T-helper 2 cell treated with Interferon-gamma antibody and Interleukin-4, amounts not matched to agents 5 μg/mL and 100 μg/mL, for 36 hours (primary cell): ENCODE measurements around the gene PGM1.
"Not testable (repeated sequence)": the region's sequence is repeated elsewhere in the genome, so short reads cannot be mapped to it uniquely, and the experiment has no call there.

Experiments used
- DNase-seq: peaks from one replicate; pipeline ENCODE4 v3.0.0; 2021; ENCODE audit warnings: low spot score
- H3K27ac Mint-ChIP-seq: one replicate; pipeline ENCODE4 v1.8.0; 2021; ENCODE audit warnings: mild to moderate bottlenecking, mixed read lengths
- H3K27me3 Mint-ChIP-seq: one replicate; pipeline ENCODE4 v1.8.0; 2021; ENCODE audit warnings: low read depth, mixed read lengths
- H3K36me3 Mint-ChIP-seq: one replicate; pipeline ENCODE4 v1.8.0; 2021; ENCODE audit warnings: low read depth, mixed read lengths
- H3K4me1 Mint-ChIP-seq: one replicate; pipeline ENCODE4 v1.8.0; 2021; ENCODE audit warnings: low read depth, mixed read lengths
- H3K4me3 Mint-ChIP-seq: one replicate; pipeline ENCODE4 v1.8.0; 2022; ENCODE audit warnings: mild to moderate bottlenecking, moderate library complexity, mixed read lengths
- H3K9me3 Mint-ChIP-seq: one replicate; pipeline ENCODE4 v1.8.0; 2021; ENCODE audit warnings: mixed read lengths

The PGM1 gene

GRCh38 chr1:63586326-63586725, 6.9 kb upstream of the PGM1 start:
- DNase-seq, H3K27ac Mint-ChIP-seq, H3K27me3 Mint-ChIP-seq, H3K4me3 Mint-ChIP-seq: not testable (repeated sequence)
- H3K4me1 Mint-ChIP-seq = peaks cover 11% of the 10 kb centered on the region
- H3K9me3 Mint-ChIP-seq = peaks cover 16% of the 10 kb centered on the region
- H3K36me3 Mint-ChIP-seq = peaks cover 44% of the 10 kb centered on the region

GRCh38 chr1:63590166-63590560, 3.0 kb upstream of the PGM1 start:
- Mint-ChIP-seq H3K9me3 (no peaks in the 10 kb centered on the region), H3K27ac (no peak overlapping the region), H3K36me3 (peaks cover 24% of the 10 kb centered on the region), H3K4me3 (no peak overlapping the region), H3K4me1 (peaks cover 24% of the 10 kb centered on the region), H3K27me3 (no peaks in the 10 kb centered on the region)
- no peak for DNase-seq

GRCh38 chr1:63592536-63593302, 492 bp upstream of the PGM1 start:
- H3K36me3 Mint-ChIP-seq = peaks cover 22% of the 10 kb centered on the region
- peak overlapping the region; percentile 99 for H3K27ac Mint-ChIP-seq
- DNase-seq = no peak
- peaks cover 36% of the 10 kb centered on the region for H3K4me1 Mint-ChIP-seq
- H3K4me3 Mint-ChIP-seq = peak overlapping the region; percentile 98
- H3K27me3 Mint-ChIP-seq = no peaks in the 10 kb centered on the region
- H3K9me3 Mint-ChIP-seq = no peaks in the 10 kb centered on the region

GRCh38 chr1:63593886-63594605, 835 bp downstream of the PGM1 start:
- no peaks in the 10 kb centered on the region for H3K27me3 Mint-ChIP-seq
- peak overlapping the region; percentile 98 for H3K4me3 Mint-ChIP-seq
- H3K4me1 Mint-ChIP-seq = peaks cover 30% of the 10 kb centered on the region
- no peaks in the 10 kb centered on the region for H3K9me3 Mint-ChIP-seq
- peak; percentile 78 for DNase-seq
- H3K36me3 Mint-ChIP-seq = peaks cover 19% of the 10 kb centered on the region
- H3K27ac Mint-ChIP-seq = peak overlapping the region; percentile 99

- Mint-ChIP-seq H3K4me1 (peaks cover 32% of the 10 kb centered on the region), H3K36me3 (peaks cover 19% of the 10 kb centered on the region), H3K9me3 (no peaks in the 10 kb centered on the region), H3K4me3 (peak overlapping the region; percentile 27), H3K27ac (no peak overlapping the region), H3K27me3 (no peaks in the 10 kb centered on the region)
- DNase-seq = no peak
These were observed 2.2 kb downstream of the PGM1 start for GRCh38 chr1:63595435-63595834.

- no peak for DNase-seq
- no peak overlapping the region for H3K27ac Mint-ChIP-seq
- peaks cover 14% of the 10 kb centered on the region for H3K36me3 Mint-ChIP-seq
These were observed 6.6 kb downstream of the PGM1 start for GRCh38 chr1:63599799-63600198.

GRCh38 chr1:63600248-63600647, 7.0 kb downstream of the PGM1 start:
- H3K4me3 Mint-ChIP-seq = no peak overlapping the region
- H3K27me3 Mint-ChIP-seq = no peaks in the 10 kb centered on the region
- peaks cover 14% of the 10 kb centered on the region for H3K36me3 Mint-ChIP-seq
- no peaks in the 10 kb centered on the region for H3K9me3 Mint-ChIP-seq
- H3K27ac Mint-ChIP-seq = no peak overlapping the region
- DNase-seq = no peak
- H3K4me1 Mint-ChIP-seq = peaks cover 17% of the 10 kb centered on the region

More at GRCh38 chr1:63599799-63600198, 6.6 kb downstream of the PGM1 start:
- no peak overlapping the region for H3K4me3 Mint-ChIP-seq
- no peaks in the 10 kb centered on the region for H3K27me3 Mint-ChIP-seq
- H3K9me3 Mint-ChIP-seq = no peaks in the 10 kb centered on the region
- H3K4me1 Mint-ChIP-seq = peaks cover 17% of the 10 kb centered on the region

GRCh38 chr1:63601061-63601460, 7.8 kb downstream of the PGM1 start:
- Mint-ChIP-seq H3K36me3 (peaks cover 11% of the 10 kb centered on the region), H3K9me3 (no peaks in the 10 kb centered on the region), H3K4me3 (no peak overlapping the region), H3K27me3 (no peaks in the 10 kb centered on the region), H3K27ac (no peak overlapping the region), H3K4me1 (peaks cover 11% of the 10 kb centered on the region)
- DNase-seq = no peak

GRCh38 chr1:63601463-63601862, 8.3 kb downstream of the PGM1 start:
- H3K36me3 Mint-ChIP-seq = peaks cover 10% of the 10 kb centered on the region
- DNase-seq = no peak
- no peak overlapping the region for H3K27ac Mint-ChIP-seq
- peaks cover 9% of the 10 kb centered on the region for H3K4me1 Mint-ChIP-seq
- no peak overlapping the region for H3K4me3 Mint-ChIP-seq
- H3K9me3 Mint-ChIP-seq = no peaks in the 10 kb centered on the region
- H3K27me3 Mint-ChIP-seq = no peaks in the 10 kb centered on the region

GRCh38 chr1:63601912-63602311, 8.7 kb downstream of the PGM1 start:
- Mint-ChIP-seq H3K36me3 (peaks cover 7% of the 10 kb centered on the region), H3K9me3 (no peaks in the 10 kb centered on the region), H3K27ac (no peak overlapping the region), H3K4me1 (peaks cover 6% of the 10 kb centered on the region), H3K4me3 (no peak overlapping the region), H3K27me3 (no peaks in the 10 kb centered on the region)
- no peak for DNase-seq

GRCh38 chr1:63602629-63603028, 9.4 kb downstream of the PGM1 start:
- Mint-ChIP-seq H3K9me3 (no peaks in the 10 kb centered on the region), H3K4me3 (no peak overlapping the region), H3K27me3 (no peaks in the 10 kb centered on the region), H3K4me1 (peaks cover 6% of the 10 kb centered on the region), H3K36me3 (peaks cover 5% of the 10 kb centered on the region), H3K27ac (peak overlapping the region; percentile 32)
- DNase-seq = no peak

- no peak for DNase-seq
- Mint-ChIP-seq H3K27ac (no peak overlapping the region), H3K4me1 (peaks cover 11% of the 10 kb centered on the region), H3K36me3 (peaks cover 5% of the 10 kb centered on the region), H3K9me3 (no peaks in the 10 kb centered on the region), H3K4me3 (no peak overlapping the region), H3K27me3 (no peaks in the 10 kb centered on the region)
These were observed 10.6 kb downstream of the PGM1 start for GRCh38 chr1:63603810-63604209.

- no peak overlapping the region for H3K27ac Mint-ChIP-seq
These were observed 14.1 kb downstream of the PGM1 start for GRCh38 chr1:63607322-63607721.

GRCh38 chr1:63611231-63611630, 18.0 kb downstream of the PGM1 start:
- no peak for DNase-seq
- Mint-ChIP-seq H3K36me3 (peaks cover 4% of the 10 kb centered on the region), H3K4me3 (no peak overlapping the region), H3K27me3 (no peaks in the 10 kb centered on the region), H3K4me1 (peaks cover 15% of the 10 kb centered on the region), H3K27ac (no peak overlapping the region), H3K9me3 (no peaks in the 10 kb centered on the region)

More at GRCh38 chr1:63607322-63607721, 14.1 kb downstream of the PGM1 start:
- no peak overlapping the region for H3K4me3 Mint-ChIP-seq
- no peaks in the 10 kb centered on the region for H3K9me3 Mint-ChIP-seq
- H3K27me3 Mint-ChIP-seq = no peaks in the 10 kb centered on the region
- H3K4me1 Mint-ChIP-seq = peaks cover 17% of the 10 kb centered on the region
- no peak for DNase-seq
- H3K36me3 Mint-ChIP-seq = peaks cover 8% of the 10 kb centered on the region
